Liver (tissue), 9 donors: ENCODE results near the gene TPD52L1. TPM values are rescaled to one million over a fixed set of nuclear protein-coding genes. Genes with fewer than 3 reads are reported as not detected.

Experiments used
- DNase-seq: peaks from one replicate; pipeline ENCODE4 v3.0.0-alpha.2; 2017; ENCODE audit warnings: low spot score
- H3K27ac ChIP-seq, 2 donors: one replicate each; pipeline ENCODE4 v1.7.0; 2013; ENCODE audit warnings: inconsistent platforms in 2 of 2, low read length in 2 of 2, control low read depth in 1 of 2, low read depth in 1 of 2, mild to moderate bottlenecking in 1 of 2
- H3K27me3 ChIP-seq, 4 donors: one replicate each; pipeline versions ENCODE4 v1.6.1 to v1.7.0; 2013; ENCODE audit warnings: low read length in 3 of 4, inconsistent platforms in 1 of 4, mild to moderate bottlenecking in 1 of 4, moderate library complexity in 1 of 4; ENCODE audit not compliant: control insufficient read depth in 4 of 4, insufficient read depth in 4 of 4
- H3K36me3 ChIP-seq, 4 donors: one replicate each; pipeline versions ENCODE4 v1.6.1 to v1.7.0; 2013; ENCODE audit warnings: low read length in 3 of 4, mild to moderate bottlenecking in 3 of 4, low read depth in 1 of 4, moderate library complexity in 1 of 4; ENCODE audit not compliant: control insufficient read depth in 4 of 4, insufficient read depth in 3 of 4
- H3K4me1 ChIP-seq, 4 donors: one replicate each; pipeline versions ENCODE4 v1.6.1 to v1.7.0; 2013; ENCODE audit warnings: low read length in 3 of 4, mild to moderate bottlenecking in 3 of 4, moderate library complexity in 1 of 4; ENCODE audit not compliant: control insufficient read depth in 4 of 4, insufficient read depth in 4 of 4
- H3K4me3 ChIP-seq, 3 donors: one replicate each; pipeline versions ENCODE4 v1.6.1 to v1.7.0; 2013; ENCODE audit warnings: low read length in 3 of 3, control low read depth in 1 of 3, low read depth in 1 of 3, mild to moderate bottlenecking in 1 of 3
- H3K9ac ChIP-seq, 2 donors: one replicate each; pipeline ENCODE4 v1.7.0; 2013; ENCODE audit warnings: low read length in 2 of 2, mild to moderate bottlenecking in 2 of 2, moderate library complexity in 2 of 2, control low read depth in 1 of 2, low read depth in 1 of 2
- H3K9me3 ChIP-seq, 4 donors: one replicate each; pipeline versions ENCODE4 v1.6.1 to v1.7.0; 2013; ENCODE audit warnings: low read length in 3 of 4; ENCODE audit not compliant: control insufficient read depth in 4 of 4
- FOXA1 ChIP-seq: IDR thresholded peaks from 2 replicates; pipeline ENCODE4 v1.6.1; 2016; ENCODE audit warnings: antibody characterized with exemption
- FOXA2 ChIP-seq: IDR thresholded peaks from 2 replicates; pipeline ENCODE4 v1.6.1; 2016; ENCODE audit warnings: antibody characterized with exemption
- GABPA ChIP-seq, 2 donors: IDR thresholded peaks in 1 of 2; conservative IDR thresholded peaks in 1 of 2; 2 replicates each; pipeline ENCODE4 v1.6.1; 2016; ENCODE audit warnings: antibody characterized with exemption in 2 of 2, mild to moderate bottlenecking in 1 of 2, moderate library complexity in 1 of 2
- HNF4A ChIP-seq, 2 donors: conservative IDR thresholded peaks; 2 replicates each; pipeline ENCODE4 v1.6.1; 2016; ENCODE audit warnings: antibody characterized with exemption in 2 of 2, mild to moderate bottlenecking in 2 of 2
- HNF4G ChIP-seq: IDR thresholded peaks from 2 replicates; pipeline ENCODE4 v1.6.1; 2016; ENCODE audit warnings: antibody characterized with exemption
- JUND ChIP-seq, 2 donors: IDR thresholded peaks; 2 replicates each; pipeline ENCODE4 v1.6.1; 2016; ENCODE audit warnings: antibody characterized with exemption in 2 of 2
- NR2F2 ChIP-seq: IDR thresholded peaks from 2 replicates; pipeline ENCODE4 v1.6.1; 2016; ENCODE audit warnings: antibody characterized with exemption
- RAD21 ChIP-seq, 2 donors: IDR thresholded peaks; 2 replicates each; pipeline ENCODE4 v1.6.1; 2016; ENCODE audit warnings: antibody characterized with exemption in 2 of 2, mild to moderate bottlenecking in 2 of 2
- RXRA ChIP-seq, 2 donors: IDR thresholded peaks; 2 replicates each; pipeline ENCODE4 v1.6.1; 2017 to 2018; ENCODE audit warnings: antibody characterized with exemption in 2 of 2, mild to moderate bottlenecking in 1 of 2
- SP1 ChIP-seq: IDR thresholded peaks from 2 replicates; pipeline ENCODE4 v1.6.1; 2018; ENCODE audit warnings: antibody characterized with exemption, mild to moderate bottlenecking
- TAF1 ChIP-seq: conservative IDR thresholded peaks from 2 replicates; pipeline ENCODE4 v1.6.1; 2016; ENCODE audit warnings: antibody characterized with exemption, mild to moderate bottlenecking
- YY1 ChIP-seq: IDR thresholded peaks from 2 replicates; pipeline ENCODE4 v1.6.1; 2016; ENCODE audit warnings: antibody characterized with exemption, mild to moderate bottlenecking
- WGBS: extraction: QIAGEN DNeasy Blood & Tissue Kit; methylation state at CpG from one replicate; pipeline ENCODE4 v1.1.7; 2013; 5-methylcytosine and 5-hydroxymethylcytosine counted together
- polyA plus RNA-seq, 2 donors: library from polyadenylated mRNA; stranded (reverse) in 1 of 2; unstranded in 1 of 2; fragments of 200-250 nt in 1 of 2; fragments of >200 nt in 1 of 2; fragmentation: Nextera tagmentation in 1 of 2; extraction: Ambion mirVana in 1 of 2; gene quantifications; one replicate each; pipeline versions ENCODE4 v1.2.1 to v1.2.3, GENCODE V29; 2013 to 2015
- total RNA-seq, 2 donors: library from RNA; depleted of rRNA; stranded (reverse); fragments of >200 nt; gene quantifications; one replicate each; pipeline ENCODE4 v1.2.3, GENCODE V29; 2014
- TF ChIP-seq, protein P1 (sequence below): IDR thresholded peaks from 2 replicates; pipeline ENCODE4 v1.6.1; 2016; ENCODE audit warnings: antibody characterized with exemption
- TF ChIP-seq, protein P2 (sequence below): IDR thresholded peaks from 2 replicates; pipeline ENCODE4 v1.6.1; 2016; ENCODE audit warnings: antibody characterized with exemption, mild to moderate bottlenecking
- donor health status: healthy.
- donor health status: healthy.
- donor health status: healthy.
- donor health status: healthy.
- donor health status: healthy.

The TPD52L1 gene
- total and polyA plus RNA-seq, 4 donors, result 8.9 to 66.4 (median 56.6) TPM

DNA sequence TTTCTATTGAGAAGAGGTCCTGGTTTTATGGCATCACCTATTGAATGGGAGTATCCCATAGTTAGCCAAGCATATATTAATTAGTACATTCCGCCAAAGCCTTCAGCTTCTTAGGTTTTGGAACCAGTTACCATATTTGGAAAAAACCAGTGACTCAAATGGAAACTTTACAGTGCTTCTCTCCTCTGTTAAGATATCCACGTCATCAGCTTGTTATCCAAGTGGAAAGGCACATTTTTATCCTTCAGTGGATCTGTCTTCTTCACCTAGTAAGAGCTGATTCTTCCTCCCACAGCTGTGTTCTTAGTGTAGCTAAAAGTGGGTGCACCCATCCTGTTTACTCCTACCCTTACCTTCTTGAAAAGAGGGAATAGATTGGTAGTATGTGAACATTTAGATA, 34.5 kb downstream of the TPD52L1 start:
- no peak overlapping the region for H3K9ac ChIP-seq
- H3K27ac ChIP-seq, result no peak overlapping the region
- no peak overlapping the region for H3K4me3 ChIP-seq
- no peaks in the 10 kb centered on the region for H3K36me3 ChIP-seq
- no peaks in the 10 kb centered on the region for H3K4me1 ChIP-seq
- H3K9me3 ChIP-seq, result no peaks in the 10 kb centered on the region
- no peak for TF ChIP-seq YY1
- no peak for TF ChIP-seq JUND (IDR thresholded peaks at IDR 0.05)
- no peak for TF ChIP-seq FOXA2
- no peak for TF ChIP-seq HNF4A (conservative IDR thresholded peaks at IDR 0.05)
- TF ChIP-seq GABPA (IDR thresholded peaks at IDR 0.05 in 1 of 2, conservative IDR thresholded peaks at IDR 0.05 in 1 of 2), result no peak
- TF ChIP-seq, protein P1, sequence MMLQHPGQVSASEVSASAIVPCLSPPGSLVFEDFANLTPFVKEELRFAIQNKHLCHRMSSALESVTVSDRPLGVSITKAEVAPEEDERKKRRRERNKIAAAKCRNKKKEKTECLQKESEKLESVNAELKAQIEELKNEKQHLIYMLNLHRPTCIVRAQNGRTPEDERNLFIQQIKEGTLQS, result no peak
- TF ChIP-seq, protein P2, sequence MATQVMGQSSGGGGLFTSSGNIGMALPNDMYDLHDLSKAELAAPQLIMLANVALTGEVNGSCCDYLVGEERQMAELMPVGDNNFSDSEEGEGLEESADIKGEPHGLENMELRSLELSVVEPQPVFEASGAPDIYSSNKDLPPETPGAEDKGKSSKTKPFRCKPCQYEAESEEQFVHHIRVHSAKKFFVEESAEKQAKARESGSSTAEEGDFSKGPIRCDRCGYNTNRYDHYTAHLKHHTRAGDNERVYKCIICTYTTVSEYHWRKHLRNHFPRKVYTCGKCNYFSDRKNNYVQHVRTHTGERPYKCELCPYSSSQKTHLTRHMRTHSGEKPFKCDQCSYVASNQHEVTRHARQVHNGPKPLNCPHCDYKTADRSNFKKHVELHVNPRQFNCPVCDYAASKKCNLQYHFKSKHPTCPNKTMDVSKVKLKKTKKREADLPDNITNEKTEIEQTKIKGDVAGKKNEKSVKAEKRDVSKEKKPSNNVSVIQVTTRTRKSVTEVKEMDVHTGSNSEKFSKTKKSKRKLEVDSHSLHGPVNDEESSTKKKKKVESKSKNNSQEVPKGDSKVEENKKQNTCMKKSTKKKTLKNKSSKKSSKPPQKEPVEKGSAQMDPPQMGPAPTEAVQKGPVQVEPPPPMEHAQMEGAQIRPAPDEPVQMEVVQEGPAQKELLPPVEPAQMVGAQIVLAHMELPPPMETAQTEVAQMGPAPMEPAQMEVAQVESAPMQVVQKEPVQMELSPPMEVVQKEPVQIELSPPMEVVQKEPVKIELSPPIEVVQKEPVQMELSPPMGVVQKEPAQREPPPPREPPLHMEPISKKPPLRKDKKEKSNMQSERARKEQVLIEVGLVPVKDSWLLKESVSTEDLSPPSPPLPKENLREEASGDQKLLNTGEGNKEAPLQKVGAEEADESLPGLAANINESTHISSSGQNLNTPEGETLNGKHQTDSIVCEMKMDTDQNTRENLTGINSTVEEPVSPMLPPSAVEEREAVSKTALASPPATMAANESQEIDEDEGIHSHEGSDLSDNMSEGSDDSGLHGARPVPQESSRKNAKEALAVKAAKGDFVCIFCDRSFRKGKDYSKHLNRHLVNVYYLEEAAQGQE, result no peak
- no peak for TF ChIP-seq FOXA1
- TF ChIP-seq HNF4G, result no peak
- TF ChIP-seq RAD21 (IDR thresholded peaks at IDR 0.05), result no peak
- no peak for TF ChIP-seq NR2F2
- WGBS, result 91% methylated on average over 2 of the region's 2 CpGs
- no peak for DNase-seq
- H3K27me3 ChIP-seq, result no peaks in the 10 kb centered on the region

DNA sequence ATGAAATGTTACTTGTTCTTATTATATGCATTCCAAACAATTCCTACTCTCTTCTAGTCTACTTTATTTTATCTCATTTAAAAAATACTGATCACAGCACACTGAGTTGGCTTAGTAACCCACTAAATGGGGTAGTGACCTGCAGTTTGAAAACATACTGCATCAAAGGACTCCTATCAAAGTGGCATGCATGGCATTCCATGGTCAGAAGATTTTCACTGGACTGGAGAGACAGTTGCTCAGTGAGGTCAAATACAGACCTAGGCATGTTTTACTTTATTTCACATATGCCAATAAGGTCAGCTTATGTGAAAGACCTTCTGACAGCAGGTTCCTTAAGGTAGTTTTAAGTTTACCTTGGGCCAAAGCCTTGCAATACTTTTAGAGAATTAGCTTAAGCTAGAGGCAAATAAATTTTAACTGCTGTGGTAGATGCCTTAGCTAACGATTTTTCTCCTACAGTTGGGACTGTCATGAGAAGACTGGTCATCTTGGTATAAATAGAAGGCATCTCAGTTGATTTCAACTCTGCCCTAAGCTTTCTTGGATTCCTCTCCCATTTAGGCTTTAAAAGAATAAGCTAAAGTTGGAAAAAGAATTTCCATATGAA, 35.1 kb downstream of the TPD52L1 start:
- WGBS, result 69% methylated on average over 1 of the region's 1 CpG
- DNase-seq, result no peak
- Histone ChIP-seq H3K27me3 (no peaks in the 10 kb centered on the region), H3K27ac (no peak overlapping the region), H3K4me1 (no peaks in the 10 kb centered on the region), H3K9ac (no peak overlapping the region), H3K4me3 (no peak overlapping the region), H3K9me3 (no peaks in the 10 kb centered on the region), H3K36me3 (no peaks in the 10 kb centered on the region)
- TF ChIP-seq RXRA (IDR thresholded peaks at IDR 0.05) (no peak), GABPA (IDR thresholded peaks at IDR 0.05 in 1 of 2, conservative IDR thresholded peaks at IDR 0.05 in 1 of 2) (no peak), FOXA2 (no peak), TAF1 (no peak), SP1 (no peak), JUND (IDR thresholded peaks at IDR 0.05) (no peak), RAD21 (IDR thresholded peaks at IDR 0.05) (no peak)
- TF ChIP-seq, protein P1, result no peak

DNA sequence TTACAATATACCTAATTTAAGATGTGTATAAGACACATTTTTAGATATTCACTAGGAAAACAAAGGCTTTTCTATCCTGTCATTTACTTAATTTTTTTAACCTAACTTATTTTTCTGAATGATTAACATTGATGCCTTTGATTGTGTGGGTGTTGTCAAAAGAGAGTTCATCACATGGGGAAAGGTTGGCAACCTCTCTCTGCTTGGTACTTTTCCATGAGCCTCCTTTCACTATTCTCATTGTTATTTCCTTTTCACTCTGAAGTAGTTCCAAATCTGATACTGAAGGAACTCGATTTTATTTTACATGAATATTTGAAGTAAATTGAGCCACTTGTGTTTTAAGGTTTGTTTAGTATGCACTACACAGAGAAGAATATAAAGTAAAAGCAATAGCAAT, 35.9 kb downstream of the TPD52L1 start:
- no peak overlapping the region for H3K9ac ChIP-seq
- H3K27ac ChIP-seq, result no peak overlapping the region
- no peaks in the 10 kb centered on the region for H3K9me3 ChIP-seq
- DNase-seq, result no peak
- H3K36me3 ChIP-seq, result no peaks in the 10 kb centered on the region
- TF ChIP-seq, protein P2, result no peak
- peak; percentile 8 for TF ChIP-seq SP1
- no peaks in the 10 kb centered on the region for H3K27me3 ChIP-seq
- no peaks in the 10 kb centered on the region for H3K4me1 ChIP-seq
- no peak overlapping the region for H3K4me3 ChIP-seq
- 21% methylated on average over 1 of the region's 1 CpG for WGBS
